Measurements from ENCODE around the gene BLVRA.

- no peak for TF ChIP-seq CTCF (IDR thresholded peaks at IDR 0.05)
- TF ChIP-seq POLR2A (IDR thresholded peaks at IDR 0.05) = no peak
Observed at GRCh38 chr7:43851805-43852204, 93.3 kb downstream of the BLVRA start.
